Lower leg skin (tissue), 4 donors: ENCODE results near the gene SPINK6. TPM values are rescaled to one million over a fixed set of nuclear protein-coding genes. Genes with fewer than 3 reads are reported as not detected.

Experiments
- DNase-seq, 2 donors: peaks; one replicate each; pipeline ENCODE4 v3.0.0-alpha.2; 2019; ENCODE audit warnings: low spot score in 2 of 2
- H3K4me3 ChIP-seq: fragments of 200-600 bp; sonication (generic); 2 replicates; pipeline ENCODE4 v1.5.1; 2017; ENCODE audit warnings: mild to moderate bottlenecking, low read depth; ENCODE audit not compliant: poor library complexity, severe bottlenecking
- CTCF ChIP-seq, 3 donors: fragments of 450-650 bp; IDR thresholded peaks; one replicate each; pipeline ENCODE4 v1.5.1; 2016; ENCODE audit warnings: antibody characterized with exemption in 3 of 3, mild to moderate bottlenecking in 3 of 3, moderate library complexity in 2 of 3
- POLR2A ChIP-seq, 2 donors: fragments of 450-650 bp; IDR thresholded peaks; one replicate each; pipeline ENCODE4 v1.6.1; 2016 to 2017; ENCODE audit warnings: antibody characterized with exemption in 2 of 2, mild to moderate bottlenecking in 1 of 2, moderate library complexity in 1 of 2
- WGBS, 2 donors: methylation state at CpG; one replicate each; pipeline ENCODE4 v1.1.5; 2018; 5-methylcytosine and 5-hydroxymethylcytosine counted together
- intact Hi-C: fragments of 100-400 bp; cut with DNase I; formaldehyde crosslinking; loops from one replicate; pipeline ENCODE4 v1.15.0; 2023; ENCODE audit warnings: low total_unique reads
- total RNA-seq, 4 donors: library from RNA; depleted of rRNA; stranded (reverse); fragments of >200 nt; gene quantifications; one replicate each; pipeline ENCODE4 v1.1.0, GENCODE V29; 2016

The SPINK6 gene
- total RNA-seq, 4 donors from 2014 or later = 0.59 TPM; not detected in 3

GRCh38 chr5:148168246-148168645, 34.6 kb upstream of the SPINK6 start, which contains the start of gene SPINK14:
Gene SPINK14, plus strand, starts transcription at chr5:148168546. Its CDS starts 1,187 bp downstream, at chr5:148169733.
- H3K4me3 ChIP-seq = no peak within 1 kb of the TSS
- DNase-seq = no peak
- 80 to 92% methylated on average over 1 of the region's 1 CpG for WGBS, 2 donors
- TF ChIP-seq POLR2A (IDR thresholded peaks at IDR 0.05) = no peak
- no peak for TF ChIP-seq CTCF (IDR thresholded peaks at IDR 0.05)
- intact Hi-C loops = no loop called here

GRCh38 chr5:148172377-148172776, 30.5 kb upstream of the SPINK6 start:
- no peak for TF ChIP-seq CTCF (IDR thresholded peaks at IDR 0.05)
- TF ChIP-seq POLR2A (IDR thresholded peaks at IDR 0.05) = no peak
- no peak for DNase-seq
- intact Hi-C loops = no loop called here
- H3K4me3 ChIP-seq = no peak overlapping the region
- 44 to 45% methylated on average over 2 of the region's 2 CpGs for whole genome bisulfite sequencing, 2 donors

DNA sequence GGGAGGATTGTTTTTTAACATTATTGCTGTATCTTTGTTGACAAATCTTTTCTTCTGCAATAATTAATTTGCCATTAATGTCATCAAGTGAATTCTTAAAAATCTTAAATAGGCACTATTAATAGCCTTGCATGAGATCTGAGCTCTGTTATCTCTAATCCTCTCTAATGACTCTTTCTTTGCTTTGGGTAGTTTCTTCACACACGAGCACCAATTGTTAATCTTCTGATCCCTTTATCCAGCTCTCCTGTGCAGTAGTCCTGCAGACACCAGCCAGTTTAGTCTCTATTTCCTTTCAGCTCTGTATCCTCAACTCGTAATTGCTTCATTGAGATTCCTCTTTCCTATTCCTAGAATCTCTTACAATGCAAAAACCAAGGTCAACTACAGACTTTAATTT, 26.4 kb upstream of the SPINK6 start:
- no peak for TF ChIP-seq CTCF (IDR thresholded peaks at IDR 0.05)
- TF ChIP-seq POLR2A (IDR thresholded peaks at IDR 0.05) = no peak
- DNase-seq = no peak
- intact Hi-C loops = no loop called here
- 43 to 56% methylated on average over 2 of the region's 2 CpGs for WGBS, 2 donors
- no peak overlapping the region for H3K4me3 ChIP-seq

DNA sequence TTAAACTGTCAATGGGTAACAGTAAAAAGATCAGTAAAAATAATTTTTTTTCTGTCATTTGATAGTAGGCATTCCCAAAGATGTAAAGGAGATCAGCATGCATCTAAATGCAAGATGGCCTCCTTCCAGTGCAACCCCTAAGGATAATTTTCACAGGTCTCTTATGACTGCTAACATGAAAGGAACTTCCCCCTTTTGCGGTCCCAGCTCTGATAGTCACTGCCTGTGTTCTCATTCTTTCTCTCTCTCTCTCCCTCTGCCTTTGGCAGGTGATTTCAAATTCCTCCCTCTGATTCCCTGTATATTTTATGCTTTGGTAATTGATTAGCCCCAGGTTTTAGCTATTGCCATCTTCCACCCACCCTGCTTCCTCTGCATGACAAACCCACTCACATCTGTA, 25.6 kb upstream of the SPINK6 start:
- no peak for TF ChIP-seq POLR2A (IDR thresholded peaks at IDR 0.05)
- TF ChIP-seq CTCF (IDR thresholded peaks at IDR 0.05) = no peak
- no peak for DNase-seq
- H3K4me3 ChIP-seq = no peak overlapping the region
- intact Hi-C loops = no loop called here
- WGBS, 2 donors = 67 to 79% methylated on average over 1 of the region's 1 CpG

DNA sequence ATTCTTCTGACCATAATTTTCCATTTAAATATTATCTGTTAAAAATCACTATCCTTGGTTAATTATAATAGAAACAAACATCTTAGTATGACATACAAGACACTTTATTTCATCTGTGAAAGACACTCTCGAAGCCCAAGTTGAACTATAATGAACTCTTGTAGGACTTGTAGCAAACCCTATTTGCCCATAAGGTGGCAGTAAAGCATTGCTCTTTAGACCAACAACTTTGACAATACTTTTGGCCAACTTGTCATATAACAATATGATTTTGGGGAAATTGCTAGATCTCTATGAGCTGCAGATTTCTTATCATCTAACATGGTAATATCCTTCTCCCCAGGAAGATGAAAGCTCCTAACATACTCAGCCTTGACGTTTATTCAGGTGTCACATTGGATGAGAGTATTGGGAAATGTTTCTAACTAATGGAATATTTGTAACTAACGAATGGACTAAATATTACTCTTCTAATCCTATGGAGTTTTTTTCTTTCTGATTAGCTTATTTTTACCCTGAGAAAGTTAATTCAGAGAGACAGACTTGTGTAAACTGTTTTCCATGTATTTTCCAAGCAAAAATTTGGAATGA, 23.5 kb upstream of the SPINK6 start:
- H3K4me3 ChIP-seq = no peak overlapping the region
- no peak for DNase-seq
- 28 to 34% methylated on average over 3 of the region's 3 CpGs for WGBS, 2 donors
- no peak for TF ChIP-seq POLR2A (IDR thresholded peaks at IDR 0.05)
- no peak for TF ChIP-seq CTCF (IDR thresholded peaks at IDR 0.05)
- intact Hi-C loops = no loop called here
